SK-N-SH treated with all-trans-retinoic acid at 6 μM for 48 hours (cell line): ENCODE results near the gene NFS1.

Source experiments
- ATAC-seq: fragments of 200-7000 bp; cut with Tn5 transposase; 3 replicates; pipeline ENCODE4 v1.9.1; 2020; ENCODE audit warnings: mild to moderate bottlenecking, moderate library complexity
- ARNTL ChIP-seq: fragments of 450-650 bp; formaldehyde crosslinking; IDR thresholded peaks from 2 replicates; pipeline ENCODE4 v1.5.0; 2020; ENCODE audit warnings: low read depth, mild to moderate bottlenecking, moderate library complexity, borderline replicate concordance
- BACH2 ChIP-seq: fragments of 250-450 bp; sonication (Bioruptor Pico); IDR thresholded peaks from 2 replicates; pipeline ENCODE4 v1.9.0; 2021; ENCODE audit warnings: mild to moderate bottlenecking, borderline replicate concordance
- CREB5 ChIP-seq: fragments of 250-450 bp; sonication (Bioruptor Pico); IDR thresholded peaks from 2 replicates; pipeline ENCODE4 v1.5.1; 2020; ENCODE audit warnings: low read depth, mild to moderate bottlenecking, moderate library complexity
- CSDC2 ChIP-seq: fragments of 250-450 bp; sonication (Bioruptor Pico); IDR thresholded peaks from 2 replicates; pipeline ENCODE4 v1.5.0; 2020; ENCODE audit warnings: mild to moderate bottlenecking, moderate library complexity
- CSRNP3 ChIP-seq: fragments of 250-450 bp; sonication (Bioruptor Pico); IDR thresholded peaks from 2 replicates; pipeline ENCODE4 v1.5.1; 2021; ENCODE audit warnings: mild to moderate bottlenecking, moderate library complexity
- GLIS3 ChIP-seq: fragments of 250-450 bp; sonication (Bioruptor Pico); IDR thresholded peaks from 2 replicates; pipeline ENCODE4 v1.5.0; 2020; ENCODE audit warnings: mild to moderate bottlenecking, moderate library complexity
- ISL1 ChIP-seq: fragments of 250-450 bp; sonication (Bioruptor Pico); IDR thresholded peaks from 2 replicates; pipeline ENCODE4 v2.1.2; 2022; ENCODE audit warnings: mild to moderate bottlenecking, moderate library complexity
- PATZ1 ChIP-seq: fragments of 250-450 bp; sonication (Bioruptor Pico); IDR thresholded peaks from 2 replicates; pipeline ENCODE4 v1.8.0; 2020; ENCODE audit warnings: mild to moderate bottlenecking, moderate library complexity, borderline replicate concordance
- POU6F1 ChIP-seq: fragments of 250-450 bp; sonication (Bioruptor Pico); IDR thresholded peaks from 2 replicates; pipeline ENCODE4 v1.8.0; 2021; ENCODE audit warnings: low read depth, mild to moderate bottlenecking, moderate library complexity, borderline replicate concordance
- PPARA ChIP-seq: fragments of 250-450 bp; sonication (Bioruptor Pico); IDR thresholded peaks from 2 replicates; pipeline ENCODE4 v1.5.0; 2020; ENCODE audit warnings: mild to moderate bottlenecking, borderline replicate concordance
- RARB ChIP-seq: fragments of 250-450 bp; sonication (Bioruptor Pico); IDR thresholded peaks from 2 replicates; pipeline ENCODE4 v1.8.0; 2021; ENCODE audit warnings: mild to moderate bottlenecking, moderate library complexity
- SNAI2 ChIP-seq: fragments of 250-450 bp; sonication (Bioruptor Pico); IDR thresholded peaks from 2 replicates; pipeline ENCODE4 v1.5.0; 2020; ENCODE audit warnings: mild to moderate bottlenecking, moderate library complexity
- TSHZ2 ChIP-seq: fragments of 250-450 bp; sonication (Bioruptor Pico); IDR thresholded peaks from 2 replicates; pipeline ENCODE4 v1.5.0; 2020; ENCODE audit warnings: mild to moderate bottlenecking, moderate library complexity
- ZC3H10 ChIP-seq: fragments of 250-450 bp; sonication (Bioruptor Pico); IDR thresholded peaks from 2 replicates; pipeline ENCODE4 v1.5.1; 2021; ENCODE audit warnings: mild to moderate bottlenecking, moderate library complexity
- ZFP3 ChIP-seq: fragments of 250-450 bp; sonication (Bioruptor Pico); IDR thresholded peaks from 2 replicates; pipeline ENCODE4 v1.5.0; 2020; ENCODE audit warnings: mild to moderate bottlenecking, moderate library complexity
- ZFP30 ChIP-seq: fragments of 450-650 bp; formaldehyde crosslinking; IDR thresholded peaks from 2 replicates; pipeline ENCODE4 v1.5.0; 2022; ENCODE audit warnings: mild to moderate bottlenecking, moderate library complexity
- ZNF565 ChIP-seq: fragments of 450-650 bp; formaldehyde crosslinking; conservative IDR thresholded peaks from 2 replicates; pipeline ENCODE4 v1.5.0; 2020; ENCODE audit warnings: low read depth, mild to moderate bottlenecking, moderate library complexity
- ZNF70 ChIP-seq: fragments of 450-650 bp; formaldehyde crosslinking; IDR thresholded peaks from 2 replicates; pipeline ENCODE4 v1.5.0; 2020; ENCODE audit warnings: mild to moderate bottlenecking, moderate library complexity
- ZNF8 ChIP-seq: fragments of 450-650 bp; formaldehyde crosslinking; IDR thresholded peaks from 2 replicates; pipeline ENCODE4 v1.5.0; 2020; ENCODE audit warnings: mild to moderate bottlenecking, moderate library complexity

NFS1 gene

GRCh38 chr20:35737865-35738333 is 38.7 kb upstream of the NFS1 start:
- ATAC-seq: no peak
- no peak for TF ChIP-seq ZNF565 (CRISPR knock-in tag)
- TF ChIP-seq ZC3H10 (CRISPR knock-in tag): no peak
- TF ChIP-seq GLIS3 (CRISPR knock-in tag): no peak
- TF ChIP-seq PPARA (CRISPR knock-in tag): no peak
- no peak for TF ChIP-seq POU6F1 (CRISPR knock-in tag)
- no peak for TF ChIP-seq CSDC2 (CRISPR knock-in tag)
- TF ChIP-seq ZNF70 (CRISPR knock-in tag): no peak
- no peak for TF ChIP-seq RARB (CRISPR knock-in tag)
- no peak for TF ChIP-seq BACH2 (CRISPR knock-in tag)
- no peak for TF ChIP-seq CSRNP3 (CRISPR knock-in tag)
- TF ChIP-seq TSHZ2 (CRISPR knock-in tag): no peak

GRCh38 chr20:35735826-35736470 is 36.8 kb upstream of the NFS1 start:
- no peak for TF ChIP-seq ISL1 (CRISPR knock-in tag)
- TF ChIP-seq ZNF8 (CRISPR knock-in tag): no peak
- no peak for TF ChIP-seq CSRNP3 (CRISPR knock-in tag)
- no peak for TF ChIP-seq CREB5 (CRISPR knock-in tag)
- TF ChIP-seq ARNTL (CRISPR knock-in tag): no peak
- TF ChIP-seq CSDC2 (CRISPR knock-in tag): no peak
- TF ChIP-seq RARB (CRISPR knock-in tag): no peak
- TF ChIP-seq ZFP30 (CRISPR knock-in tag): no peak
- TF ChIP-seq ZNF565 (CRISPR knock-in tag): no peak
- no peak for TF ChIP-seq PATZ1 (CRISPR knock-in tag)
- no peak for TF ChIP-seq POU6F1 (CRISPR knock-in tag)
- TF ChIP-seq PPARA (CRISPR knock-in tag): no peak
- no peak for TF ChIP-seq TSHZ2 (CRISPR knock-in tag)
- TF ChIP-seq ZNF70 (CRISPR knock-in tag): no peak
- no peak for TF ChIP-seq GLIS3 (CRISPR knock-in tag)
- TF ChIP-seq SNAI2: no peak
- no peak for TF ChIP-seq ZFP3 (CRISPR knock-in tag)
- no peak for ATAC-seq
